ENCODE results near the gene ARHGAP25.

The ARHGAP25 gene

DNA sequence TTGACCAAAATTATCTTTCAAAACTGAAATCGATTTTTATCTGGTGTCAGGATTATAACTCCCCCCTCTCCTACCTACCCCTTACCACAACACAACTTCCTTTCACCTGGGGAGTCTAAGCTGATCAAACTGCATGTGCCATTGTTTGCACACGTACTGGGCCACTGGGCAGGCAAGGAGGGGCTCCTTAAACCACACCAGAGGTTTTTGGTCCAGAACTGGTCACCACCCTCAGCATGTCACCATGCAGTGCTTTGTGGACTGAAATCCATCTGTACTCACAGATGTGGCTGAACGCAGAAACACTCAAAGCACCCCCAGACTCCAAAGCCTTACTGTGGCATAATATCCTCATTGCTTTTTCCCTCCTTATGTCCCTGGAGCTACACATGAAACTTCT lies 13.9 kb upstream of the ARHGAP25 start:
- DNase-seq = no peak

- no peak for DNase-seq
Measured at GRCh38 chr2:68721482-68722101, 13.0 kb upstream of the ARHGAP25 start.

DNA sequence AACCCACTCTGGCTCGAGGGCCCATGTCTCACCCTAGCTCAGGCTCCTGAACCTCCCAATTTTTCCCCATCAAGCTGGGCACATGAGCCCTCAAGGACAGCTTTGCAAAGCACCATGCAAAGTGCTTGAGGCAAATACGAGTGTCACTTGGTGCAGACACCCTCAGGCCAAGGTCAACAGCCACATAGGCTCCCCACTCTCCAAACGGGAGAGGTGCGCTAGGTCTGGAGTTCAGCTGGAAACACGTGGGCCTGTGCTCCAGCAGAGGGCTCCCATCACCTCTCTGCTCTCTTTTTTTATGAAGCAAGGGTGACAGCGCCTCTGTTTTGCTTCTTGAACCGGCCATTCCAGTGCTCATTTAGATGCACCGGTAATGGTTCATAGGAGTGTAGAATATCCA lies 11.9 kb upstream of the ARHGAP25 start:
- DNase-seq = no peak

GRCh38 chr2:68723181-68723580 lies 11.4 kb upstream of the ARHGAP25 start:
- DNase-seq = no peak

GRCh38 chr2:68726100-68726499 lies 8.5 kb upstream of the ARHGAP25 start:
- no peak for DNase-seq

DNA sequence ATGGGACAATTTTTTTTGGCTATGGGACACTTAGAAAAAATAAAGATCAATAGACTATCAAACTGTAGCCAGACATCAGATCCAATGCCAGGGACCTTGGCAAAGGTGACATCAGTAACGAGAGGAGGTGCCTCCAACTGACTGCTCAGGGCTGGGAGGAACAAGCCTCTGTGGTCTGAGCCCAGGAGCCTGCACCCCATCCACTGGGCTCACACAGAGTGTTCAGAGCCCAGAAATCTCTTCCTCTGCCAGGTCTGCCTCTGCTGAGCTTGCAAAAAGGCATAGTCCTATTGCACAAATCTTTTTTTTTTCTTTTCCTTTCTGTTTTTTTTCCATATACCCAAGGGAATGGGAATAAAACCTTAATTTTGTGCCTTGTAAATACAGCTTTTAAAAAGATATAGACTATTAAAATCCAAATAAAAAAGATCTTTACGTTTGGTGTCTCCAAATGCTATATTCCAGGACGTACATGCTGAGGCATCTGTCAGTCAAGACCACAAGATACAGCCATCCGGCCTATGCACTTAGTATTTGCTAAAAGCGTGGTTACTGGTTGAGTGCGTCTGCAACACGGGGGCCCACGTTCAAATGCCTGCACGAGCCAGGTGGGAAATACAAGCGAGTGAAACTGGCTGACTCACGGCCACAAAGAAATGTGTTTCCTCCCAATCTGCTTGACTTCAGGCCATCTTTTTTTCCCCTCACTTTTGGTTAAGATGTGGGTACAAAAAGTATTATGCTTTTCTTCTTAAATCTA lies 7.8 kb upstream of the ARHGAP25 start:
- no peak for DNase-seq

GRCh38 chr2:68727683-68728375 lies 6.8 kb upstream of the ARHGAP25 start:
- no peak for DNase-seq

- no peak for DNase-seq
Measured at GRCh38 chr2:68730828-68731227, 3.8 kb upstream of the ARHGAP25 start.

- peak; percentile 64 to 72 for DNase-seq
Measured at GRCh38 chr2:68732036-68732932, 2.3 kb upstream of the ARHGAP25 start.

GRCh38 chr2:68733365-68733764 lies 1.2 kb upstream of the ARHGAP25 start:
- DNase-seq = no peak

DNA sequence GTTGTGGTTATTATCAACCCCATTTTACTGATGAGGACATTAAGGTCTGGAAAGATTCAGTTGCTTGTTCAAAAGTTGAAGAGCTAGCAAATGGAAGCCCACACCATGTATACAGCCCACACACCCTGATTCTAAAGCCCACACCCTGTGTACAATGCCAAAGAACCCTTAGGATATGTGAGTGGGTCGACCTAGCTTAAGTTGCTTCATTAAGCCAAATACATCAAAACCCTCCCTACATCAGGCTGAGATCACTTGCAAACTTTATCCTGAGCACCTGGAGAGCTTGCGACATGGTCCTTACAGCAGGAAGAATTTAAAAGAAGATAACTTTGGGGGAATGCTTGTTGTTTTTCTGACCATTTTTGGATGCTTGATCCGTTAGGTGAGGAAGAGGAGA lies 435 bp upstream of the ARHGAP25 start:
- DNase-seq = no peak

GRCh38 chr2:68736086-68736485 lies 1.5 kb downstream of the ARHGAP25 start:
- no peak for DNase-seq

DNA sequence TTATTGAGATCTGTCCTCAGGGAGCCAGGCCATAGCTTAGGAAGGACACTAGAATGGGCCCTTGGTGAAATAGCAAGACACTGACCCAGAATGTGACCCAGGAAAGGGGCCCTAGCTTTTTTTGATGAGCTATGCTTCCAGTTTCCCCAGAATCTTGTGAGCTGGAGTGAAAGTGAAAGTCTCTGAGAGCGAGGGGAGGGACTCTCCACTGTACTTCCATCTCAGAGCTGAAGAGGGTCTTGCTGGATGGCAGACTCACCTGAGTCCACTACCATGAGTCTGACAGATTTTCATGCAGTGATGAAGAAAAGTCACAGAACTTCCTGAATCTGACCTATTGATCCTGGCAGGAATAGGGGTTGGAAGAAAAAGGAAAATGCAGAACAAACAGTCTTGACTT lies 3.1 kb downstream of the ARHGAP25 start:
- peak; percentile 73 to 80 for DNase-seq

GRCh38 chr2:68738906-68739594 lies 4.4 kb downstream of the ARHGAP25 start:
- DNase-seq = peak in 1 of 2 donors; percentile 58

DNA sequence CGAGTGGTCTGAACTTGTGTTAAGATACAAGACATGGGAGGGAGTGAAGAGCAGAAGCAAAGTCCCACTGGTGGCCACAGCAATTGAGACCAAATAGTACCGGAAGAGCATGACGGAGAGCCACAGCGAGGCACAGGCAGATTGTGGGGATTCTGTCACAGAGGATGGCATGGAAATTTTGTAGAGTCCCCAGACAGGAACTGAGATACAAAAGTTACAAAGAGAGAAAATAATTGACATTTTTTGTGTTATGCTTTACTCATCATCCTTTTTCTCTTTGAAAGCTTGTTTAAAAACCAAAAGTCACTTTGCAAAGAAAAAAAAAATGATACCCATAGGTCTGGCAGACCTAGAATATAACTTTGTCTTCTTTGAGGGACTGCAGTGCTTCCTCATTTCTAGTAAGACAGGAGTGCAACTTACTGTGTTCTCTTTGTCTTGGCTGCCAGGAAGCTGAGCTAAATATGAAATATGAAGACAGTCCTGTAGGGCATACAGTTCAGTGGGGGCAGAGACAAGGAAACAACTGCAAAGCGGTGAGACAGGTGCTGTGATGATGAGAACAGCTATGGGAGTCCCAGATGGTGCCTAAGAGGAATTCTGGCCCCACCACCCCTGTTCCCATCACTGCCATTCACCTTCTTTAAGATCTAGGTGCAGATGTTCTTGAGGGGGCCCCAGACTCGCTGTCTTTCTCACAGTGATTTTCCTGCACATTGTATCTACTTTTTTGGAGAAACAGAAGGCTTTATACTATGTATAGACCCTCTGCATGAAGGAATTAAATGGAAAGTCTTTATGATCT lies 5.2 kb downstream of the ARHGAP25 start:
- DNase-seq = no peak

GRCh38 chr2:68740400-68740914 lies 5.8 kb downstream of the ARHGAP25 start:
- DNase-seq = no peak

DNA sequence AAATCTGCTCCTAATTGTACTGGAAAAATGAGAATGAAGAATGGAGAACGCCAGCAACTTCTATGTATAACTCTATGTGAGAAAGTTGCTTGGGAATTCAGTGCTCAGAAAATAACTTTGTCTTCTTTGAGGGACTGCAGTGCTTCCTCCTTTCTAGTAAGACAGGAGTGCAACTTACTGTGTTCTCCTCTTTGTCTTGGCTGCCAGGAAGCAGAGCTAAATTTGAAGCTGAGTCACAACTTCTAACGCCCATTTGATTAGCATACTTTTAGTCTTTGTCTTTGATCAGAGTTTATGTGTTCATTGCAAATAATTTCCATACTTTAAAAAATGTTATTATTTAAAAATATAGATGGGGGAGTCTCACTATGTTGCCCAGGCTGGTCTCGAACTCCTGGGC lies 6.6 kb downstream of the ARHGAP25 start:
- peak in 1 of 2 donors; percentile 56 for DNase-seq

DNA sequence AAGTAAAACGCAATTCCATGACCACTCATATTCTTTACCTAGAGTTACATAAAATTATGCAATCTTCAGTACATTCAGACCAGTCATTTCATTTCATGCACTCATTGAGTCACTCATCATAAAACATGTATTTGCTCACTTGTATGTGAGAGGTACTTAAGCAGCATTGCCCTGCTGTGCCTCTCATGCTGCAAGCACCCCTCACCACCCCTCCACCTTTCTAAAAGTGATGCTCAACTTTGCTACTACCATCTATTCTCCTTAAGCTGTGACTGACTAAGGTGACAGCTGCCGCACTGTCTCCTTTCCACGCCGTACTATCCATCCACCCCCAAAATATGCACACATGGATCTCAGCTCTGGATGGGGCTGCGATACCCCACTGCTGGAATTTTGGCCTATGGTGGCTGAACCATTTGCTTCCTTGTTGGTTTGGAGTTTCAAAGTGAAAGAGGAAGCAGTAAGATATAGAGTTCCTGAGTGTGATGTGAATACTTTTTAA lies 7.2 kb downstream of the ARHGAP25 start:
- DNase-seq = peak in 1 of 2 donors; percentile 41

GRCh38 chr2:68742626-68743415 lies 8.2 kb downstream of the ARHGAP25 start:
- DNase-seq = peak; percentile 49 to 57

GRCh38 chr2:68743531-68743930 lies 8.9 kb downstream of the ARHGAP25 start:
- DNase-seq = no peak
